SK-N-SH treated with all-trans-retinoic acid at 6 μM for 48 hours (cell line): ENCODE measurements around the gene PPP1R3A.

Experiments
- GLIS3 ChIP-seq: fragments of 250-450 bp; sonication (Bioruptor Pico); IDR thresholded peaks from 2 replicates; pipeline ENCODE4 v1.5.0; 2020; ENCODE audit warnings: mild to moderate bottlenecking, moderate library complexity
- OSR1 ChIP-seq: fragments of 250-450 bp; sonication (Bioruptor Pico); IDR thresholded peaks from 2 replicates; pipeline ENCODE4 v1.8.0; 2022; ENCODE audit warnings: moderate library complexity, mild to moderate bottlenecking, inconsistent platforms
- SNAI2 ChIP-seq: fragments of 250-450 bp; sonication (Bioruptor Pico); IDR thresholded peaks from 2 replicates; pipeline ENCODE4 v1.5.0; 2020; ENCODE audit warnings: mild to moderate bottlenecking, moderate library complexity
- ZFP3 ChIP-seq: fragments of 250-450 bp; sonication (Bioruptor Pico); IDR thresholded peaks from 2 replicates; pipeline ENCODE4 v1.5.0; 2020; ENCODE audit warnings: mild to moderate bottlenecking, moderate library complexity
- ZFP30 ChIP-seq: fragments of 450-650 bp; formaldehyde crosslinking; IDR thresholded peaks from 2 replicates; pipeline ENCODE4 v1.5.0; 2022; ENCODE audit warnings: mild to moderate bottlenecking, moderate library complexity
- ZNF565 ChIP-seq: fragments of 450-650 bp; formaldehyde crosslinking; conservative IDR thresholded peaks from 2 replicates; pipeline ENCODE4 v1.5.0; 2020; ENCODE audit warnings: low read depth, mild to moderate bottlenecking, moderate library complexity
- ZNF8 ChIP-seq: fragments of 450-650 bp; formaldehyde crosslinking; IDR thresholded peaks from 2 replicates; pipeline ENCODE4 v1.5.0; 2020; ENCODE audit warnings: mild to moderate bottlenecking, moderate library complexity
- TF ChIP-seq, protein P1 (sequence below): fragments of 250-450 bp; sonication (Bioruptor Pico); IDR thresholded peaks from 2 replicates; pipeline ENCODE4 v1.5.1; 2020; ENCODE audit warnings: low read depth, mild to moderate bottlenecking, moderate library complexity
- TF ChIP-seq, protein P2 (sequence below): fragments of 250-450 bp; sonication (Bioruptor Pico); IDR thresholded peaks from 2 replicates; pipeline ENCODE4 v1.8.0; 2020; ENCODE audit warnings: mild to moderate bottlenecking, moderate library complexity, borderline replicate concordance
- TF ChIP-seq, protein P3 (sequence below): fragments of 250-450 bp; sonication (Bioruptor Pico); IDR thresholded peaks from 2 replicates; pipeline ENCODE4 v1.5.0; 2020; ENCODE audit warnings: mild to moderate bottlenecking, moderate library complexity

DNA sequence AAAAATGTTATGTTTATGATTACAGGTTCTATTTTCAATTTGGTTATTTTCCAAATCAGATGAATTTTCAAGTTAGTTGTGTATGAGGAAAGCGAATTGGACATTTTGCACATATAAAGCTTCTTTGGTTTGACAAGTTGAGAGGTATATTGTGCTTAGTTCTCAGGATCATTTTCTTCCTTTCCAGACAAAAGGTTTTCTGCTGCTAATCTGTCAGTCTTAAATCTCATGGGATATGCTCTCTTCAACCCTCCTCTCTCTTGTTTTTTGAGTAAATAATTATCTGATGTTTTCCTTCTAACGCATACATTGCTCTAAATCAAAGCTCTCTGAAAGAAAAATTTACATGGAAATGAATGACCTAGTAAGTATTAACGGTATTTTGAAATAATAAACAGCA lies 77.9 kb downstream of the PPP1R3A start:
- TF ChIP-seq GLIS3 (CRISPR knock-in tag) = no peak
- no peak for TF ChIP-seq OSR1 (CRISPR knock-in tag)
- TF ChIP-seq, protein P1, sequence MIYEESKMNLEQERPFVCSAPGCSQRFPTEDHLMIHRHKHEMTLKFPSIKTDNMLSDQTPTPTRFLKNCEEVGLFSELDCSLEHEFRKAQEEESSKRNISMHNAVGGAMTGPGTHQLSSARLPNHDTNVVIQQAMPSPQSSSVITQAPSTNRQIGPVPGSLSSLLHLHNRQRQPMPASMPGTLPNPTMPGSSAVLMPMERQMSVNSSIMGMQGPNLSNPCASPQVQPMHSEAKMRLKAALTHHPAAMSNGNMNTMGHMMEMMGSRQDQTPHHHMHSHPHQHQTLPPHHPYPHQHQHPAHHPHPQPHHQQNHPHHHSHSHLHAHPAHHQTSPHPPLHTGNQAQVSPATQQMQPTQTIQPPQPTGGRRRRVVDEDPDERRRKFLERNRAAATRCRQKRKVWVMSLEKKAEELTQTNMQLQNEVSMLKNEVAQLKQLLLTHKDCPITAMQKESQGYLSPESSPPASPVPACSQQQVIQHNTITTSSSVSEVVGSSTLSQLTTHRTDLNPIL (CRISPR knock-in tag) = no peak
- TF ChIP-seq ZNF8 (CRISPR knock-in tag) = no peak
- TF ChIP-seq, protein P2, sequence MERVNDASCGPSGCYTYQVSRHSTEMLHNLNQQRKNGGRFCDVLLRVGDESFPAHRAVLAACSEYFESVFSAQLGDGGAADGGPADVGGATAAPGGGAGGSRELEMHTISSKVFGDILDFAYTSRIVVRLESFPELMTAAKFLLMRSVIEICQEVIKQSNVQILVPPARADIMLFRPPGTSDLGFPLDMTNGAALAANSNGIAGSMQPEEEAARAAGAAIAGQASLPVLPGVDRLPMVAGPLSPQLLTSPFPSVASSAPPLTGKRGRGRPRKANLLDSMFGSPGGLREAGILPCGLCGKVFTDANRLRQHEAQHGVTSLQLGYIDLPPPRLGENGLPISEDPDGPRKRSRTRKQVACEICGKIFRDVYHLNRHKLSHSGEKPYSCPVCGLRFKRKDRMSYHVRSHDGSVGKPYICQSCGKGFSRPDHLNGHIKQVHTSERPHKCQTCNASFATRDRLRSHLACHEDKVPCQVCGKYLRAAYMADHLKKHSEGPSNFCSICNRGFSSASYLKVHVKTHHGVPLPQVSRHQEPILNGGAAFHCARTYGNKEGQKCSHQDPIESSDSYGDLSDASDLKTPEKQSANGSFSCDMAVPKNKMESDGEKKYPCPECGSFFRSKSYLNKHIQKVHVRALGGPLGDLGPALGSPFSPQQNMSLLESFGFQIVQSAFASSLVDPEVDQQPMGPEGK (CRISPR knock-in tag) = no peak
- no peak for TF ChIP-seq ZFP3
- no peak for TF ChIP-seq ZNF565 (CRISPR knock-in tag)
- TF ChIP-seq ZFP30 (CRISPR knock-in tag) = no peak
- TF ChIP-seq, protein P3, sequence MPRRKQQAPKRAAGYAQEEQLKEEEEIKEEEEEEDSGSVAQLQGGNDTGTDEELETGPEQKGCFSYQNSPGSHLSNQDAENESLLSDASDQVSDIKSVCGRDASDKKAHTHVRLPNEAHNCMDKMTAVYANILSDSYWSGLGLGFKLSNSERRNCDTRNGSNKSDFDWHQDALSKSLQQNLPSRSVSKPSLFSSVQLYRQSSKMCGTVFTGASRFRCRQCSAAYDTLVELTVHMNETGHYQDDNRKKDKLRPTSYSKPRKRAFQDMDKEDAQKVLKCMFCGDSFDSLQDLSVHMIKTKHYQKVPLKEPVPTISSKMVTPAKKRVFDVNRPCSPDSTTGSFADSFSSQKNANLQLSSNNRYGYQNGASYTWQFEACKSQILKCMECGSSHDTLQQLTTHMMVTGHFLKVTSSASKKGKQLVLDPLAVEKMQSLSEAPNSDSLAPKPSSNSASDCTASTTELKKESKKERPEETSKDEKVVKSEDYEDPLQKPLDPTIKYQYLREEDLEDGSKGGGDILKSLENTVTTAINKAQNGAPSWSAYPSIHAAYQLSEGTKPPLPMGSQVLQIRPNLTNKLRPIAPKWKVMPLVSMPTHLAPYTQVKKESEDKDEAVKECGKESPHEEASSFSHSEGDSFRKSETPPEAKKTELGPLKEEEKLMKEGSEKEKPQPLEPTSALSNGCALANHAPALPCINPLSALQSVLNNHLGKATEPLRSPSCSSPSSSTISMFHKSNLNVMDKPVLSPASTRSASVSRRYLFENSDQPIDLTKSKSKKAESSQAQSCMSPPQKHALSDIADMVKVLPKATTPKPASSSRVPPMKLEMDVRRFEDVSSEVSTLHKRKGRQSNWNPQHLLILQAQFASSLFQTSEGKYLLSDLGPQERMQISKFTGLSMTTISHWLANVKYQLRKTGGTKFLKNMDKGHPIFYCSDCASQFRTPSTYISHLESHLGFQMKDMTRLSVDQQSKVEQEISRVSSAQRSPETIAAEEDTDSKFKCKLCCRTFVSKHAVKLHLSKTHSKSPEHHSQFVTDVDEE (CRISPR knock-in tag) = no peak
- no peak for TF ChIP-seq SNAI2
